Lung microvascular endothelial cell (primary cell): ENCODE measurements around the gene RALGAPB. TPM values are rescaled to one million over a fixed set of nuclear protein-coding genes. Genes with fewer than 3 reads are reported as not detected.
"Not testable (repeated sequence)": the region's sequence is repeated elsewhere in the genome, so short reads cannot be mapped to it uniquely, and the experiment has no call there.

Source experiments
- DNase-seq, 2 donors: peaks; one replicate each; pipeline versions ENCODE4 v3.0.0 to v3.0.0-alpha.2; 2010; ENCODE audit warnings: low read depth in 2 of 2
- total RNA-seq: library from RNA; depleted of rRNA; stranded (reverse); fragments of >200 nt; gene quantifications from 2 replicates; pipeline ENCODE4 v1.2.1, GENCODE V29; 2014

Gene RALGAPB
- total RNA-seq, 1 donor from 2014 or later = 13.9 TPM

- peak; percentile 96 for DNase-seq
These were observed 26.0 kb upstream of the RALGAPB start for GRCh38 chr20:38446441-38447209.

- DNase-seq = no peak
These were observed 25.4 kb upstream of the RALGAPB start for GRCh38 chr20:38447251-38447661.

- DNase-seq = peak in 1 of 2 donors; percentile 26
These were observed 24.5 kb upstream of the RALGAPB start for GRCh38 chr20:38447931-38448675.

- DNase-seq = peak in 1 of 2 donors; percentile 58
These were observed 23.6 kb upstream of the RALGAPB start for GRCh38 chr20:38449046-38449445.

- peak; percentile 44 to 91 for DNase-seq
These were observed 22.1 kb upstream of the RALGAPB start for GRCh38 chr20:38450412-38450975.

GRCh38 chr20:38452880-38453624, 19.6 kb upstream of the RALGAPB start:
- peak in 1 of 2 donors; percentile 85 for DNase-seq

GRCh38 chr20:38453941-38454340, 18.7 kb upstream of the RALGAPB start:
- peak in 1 of 2 donors; percentile 30 for DNase-seq

- no peak for DNase-seq
These were observed 17.8 kb upstream of the RALGAPB start for GRCh38 chr20:38454556-38455473.

- no peak for DNase-seq
These were observed 14.3 kb upstream of the RALGAPB start for GRCh38 chr20:38458314-38458713.

- DNase-seq = peak; percentile 92 to 93
These were observed 12.5 kb upstream of the RALGAPB start for GRCh38 chr20:38460040-38460623.

GRCh38 chr20:38460631-38461030, 12.0 kb upstream of the RALGAPB start:
- DNase-seq = not testable (repeated sequence)

GRCh38 chr20:38461167-38461566, 11.5 kb upstream of the RALGAPB start:
- DNase-seq = not testable (repeated sequence)

GRCh38 chr20:38461569-38461968, 11.1 kb upstream of the RALGAPB start:
- DNase-seq = not testable (repeated sequence)

GRCh38 chr20:38466171-38466570, 6.5 kb upstream of the RALGAPB start:
- DNase-seq = no peak

- no peak for DNase-seq
These were observed 5.7 kb upstream of the RALGAPB start for GRCh38 chr20:38466983-38467382.

GRCh38 chr20:38471245-38471644, 1.4 kb upstream of the RALGAPB start:
- no peak for DNase-seq

GRCh38 chr20:38471987-38472512, 593 bp upstream of the RALGAPB start:
- DNase-seq = no peak

GRCh38 chr20:38473367-38473795, 738 bp downstream of the RALGAPB start:
- peak; percentile 54 to 61 for DNase-seq

GRCh38 chr20:38477747-38478146, 5.1 kb downstream of the RALGAPB start:
- no peak for DNase-seq

GRCh38 chr20:38479596-38479995, 7.0 kb downstream of the RALGAPB start:
- no peak for DNase-seq
